OCI-LY7 (cell line): ENCODE measurements around the gene CRYM.
A peak's percentile ranks its signal among the peaks of the same experiment; 100 is the strongest.

ENCODE experiments used
- EZH2phosphoT487 ChIP-seq: fragments of 200-600 bp; sonication (generic); IDR thresholded peaks from 2 replicates; pipeline ENCODE4 v1.6.1; 2018; ENCODE audit warnings: low read depth, borderline replicate concordance, mild to moderate bottlenecking, mixed run types, antibody characterized with exemption, low read length, moderate library complexity, mixed read lengths
- TF ChIP-seq, protein P1 (sequence below): fragments of 200-600 bp; sonication (generic); conservative IDR thresholded peaks from 2 replicates; pipeline ENCODE4 v1.5.1; 2014; ENCODE audit warnings: mild to moderate bottlenecking, antibody characterized with exemption, low read length, moderate library complexity, mixed read lengths

GRCh38 chr16:21253470-21253869 lies 24.6 kb downstream of the CRYM start:
- TF ChIP-seq, protein P1, sequence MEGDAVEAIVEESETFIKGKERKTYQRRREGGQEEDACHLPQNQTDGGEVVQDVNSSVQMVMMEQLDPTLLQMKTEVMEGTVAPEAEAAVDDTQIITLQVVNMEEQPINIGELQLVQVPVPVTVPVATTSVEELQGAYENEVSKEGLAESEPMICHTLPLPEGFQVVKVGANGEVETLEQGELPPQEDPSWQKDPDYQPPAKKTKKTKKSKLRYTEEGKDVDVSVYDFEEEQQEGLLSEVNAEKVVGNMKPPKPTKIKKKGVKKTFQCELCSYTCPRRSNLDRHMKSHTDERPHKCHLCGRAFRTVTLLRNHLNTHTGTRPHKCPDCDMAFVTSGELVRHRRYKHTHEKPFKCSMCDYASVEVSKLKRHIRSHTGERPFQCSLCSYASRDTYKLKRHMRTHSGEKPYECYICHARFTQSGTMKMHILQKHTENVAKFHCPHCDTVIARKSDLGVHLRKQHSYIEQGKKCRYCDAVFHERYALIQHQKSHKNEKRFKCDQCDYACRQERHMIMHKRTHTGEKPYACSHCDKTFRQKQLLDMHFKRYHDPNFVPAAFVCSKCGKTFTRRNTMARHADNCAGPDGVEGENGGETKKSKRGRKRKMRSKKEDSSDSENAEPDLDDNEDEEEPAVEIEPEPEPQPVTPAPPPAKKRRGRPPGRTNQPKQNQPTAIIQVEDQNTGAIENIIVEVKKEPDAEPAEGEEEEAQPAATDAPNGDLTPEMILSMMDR = peak; percentile 63
- TF ChIP-seq EZH2phosphoT487 = no peak
